GM12878 (cell line): ENCODE data around the gene ETV4. TPM values are rescaled to one million over a fixed set of nuclear protein-coding genes. Genes with fewer than 3 reads are reported as not detected.

ENCODE experiments used
- ATAC-seq: fragments of 200-7000 bp; cut with Tn5 transposase; 3 replicates; pipeline ENCODE4 v1.9.1; 2020; ENCODE audit warnings: mild to moderate bottlenecking, moderate library complexity
- BruUV-seq: library from RNA; stranded (reverse); fragments of 400-500 nt; replicated peaks from 2 replicates; lab custom pipeline; 2021; lab: Mats Ljungman, UMichigan
- CTCF ChIA-PET: fragments of 300-600 bp; sonication (Branson Sonifier 250); formaldehyde crosslinking; extraction: SDS; loops from one replicate; lab custom pipeline; 2021; ENCODE audit warnings: inconsistent platforms; lab: Yijun Ruan, JAX
- POLR2A ChIA-PET: fragments of 350-600 bp; formaldehyde crosslinking; extraction: SDS; loops from one replicate; lab custom pipeline; 2021; ENCODE audit warnings: inconsistent platforms; lab: Charles Lee
- RAD21 ChIA-PET: fragments of 300-600 bp; sonication (Branson Sonifier 250); formaldehyde crosslinking; loops from one replicate; lab custom pipeline; 2023; ENCODE audit warnings: antibody characterized with exemption; ENCODE audit not compliant: unreplicated experiment; lab: Charles Lee
- SMC1A ChIA-PET: fragments of 300-600 bp; sonication (Branson Sonifier 250); formaldehyde crosslinking; loops from one replicate; lab custom pipeline; 2023; ENCODE audit not compliant: unreplicated experiment, uncharacterized antibody; lab: Charles Lee
- DNase-seq: peaks from one replicate; pipeline ENCODE4 v3.0.0-alpha.2; 2011; ENCODE audit warnings: low read depth, low spot score
- FAIRE-seq: peaks from 3 replicates; lab custom pipeline; 2011; peaks lifted over from hg19 to GRCh38; lab: Jason Lieb, UNC
- H2AFZ ChIP-seq: 2 replicates; pipeline ENCODE4 v1.6.0; 2011; ENCODE audit warnings: low read depth, low read length, control low read depth; ENCODE audit not compliant: control insufficient read depth
- H3K27ac ChIP-seq: 2 replicates; pipeline ENCODE4 v1.5.1; 2011; ENCODE audit warnings: control low read depth; ENCODE audit not compliant: control insufficient read depth, insufficient read depth
- H3K27me3 ChIP-seq, 2 experiments: replicated peaks in 1 of 2; 2 replicates each; pipeline versions ENCODE4 v1.6.0 to v1.6.1; 2011; ENCODE audit warnings: low read length in 1 of 2; ENCODE audit not compliant: control insufficient read depth in 2 of 2, insufficient read depth in 2 of 2
- H3K36me3 ChIP-seq, 2 experiments: 2 replicates each; pipeline ENCODE4 v1.5.1; 2011; ENCODE audit warnings: low read length in 1 of 2; ENCODE audit not compliant: control insufficient read depth in 2 of 2, insufficient read depth in 2 of 2
- H3K4me1 ChIP-seq: 2 replicates; pipeline ENCODE4 v1.6.1; 2011; ENCODE audit warnings: mild to moderate bottlenecking, low read length, moderate library complexity, mixed read lengths; ENCODE audit not compliant: control insufficient read depth, insufficient read depth
- H3K4me2 ChIP-seq: 2 replicates; pipeline ENCODE4 v1.6.0; 2011; ENCODE audit warnings: control low read depth; ENCODE audit not compliant: control insufficient read depth, insufficient read depth
- H3K4me3 ChIP-seq: fragments of 200-600 bp; sonication (generic); 2 replicates; pipeline ENCODE4 v1.5.1; 2016
- H3K79me2 ChIP-seq: 2 replicates; pipeline ENCODE4 v1.6.0; 2011; ENCODE audit warnings: low read length; ENCODE audit not compliant: control insufficient read depth, insufficient read depth
- H3K9ac ChIP-seq: 2 replicates; pipeline ENCODE4 v1.8.0; 2011; ENCODE audit warnings: low read length, control low read depth, mixed read lengths; ENCODE audit not compliant: control insufficient read depth, insufficient read depth
- H3K9me3 ChIP-seq: replicated peaks from 3 replicates; pipeline ENCODE4 v1.5.1; 2011; ENCODE audit warnings: mild to moderate bottlenecking, low read length; ENCODE audit not compliant: control insufficient read depth, insufficient read depth
- H4K20me1 ChIP-seq: 2 replicates; pipeline ENCODE4 v1.6.0; 2011; ENCODE audit not compliant: control insufficient read depth, insufficient read depth
- BCL11A ChIP-seq: IDR thresholded peaks from 2 replicates; pipeline ENCODE4 v1.6.1; 2011; ENCODE audit warnings: low read depth, low read length
- BRCA1 ChIP-seq: IDR thresholded peaks from 2 replicates; pipeline ENCODE4 v1.6.1; 2011; ENCODE audit warnings: low read depth, low read length, improper control_type of control experiment
- MEF2B ChIP-seq: fragments of 450-650 bp; IDR thresholded peaks from 2 replicates; pipeline ENCODE4 v1.6.1; 2018; ENCODE audit warnings: mild to moderate bottlenecking, moderate library complexity; ENCODE audit not compliant: partially characterized antibody, poor library complexity, severe bottlenecking
- NR2F1 ChIP-seq: fragments of 450-650 bp; conservative IDR thresholded peaks from 2 replicates; pipeline ENCODE4 v1.6.1; 2017; ENCODE audit warnings: mild to moderate bottlenecking
- POLR2AphosphoS5 ChIP-seq: IDR thresholded peaks from 2 replicates; pipeline ENCODE4 v1.6.1; 2011; ENCODE audit warnings: mild to moderate bottlenecking, low read length, inconsistent platforms
- SMAD1 ChIP-seq: fragments of 450-650 bp; IDR thresholded peaks from 2 replicates; pipeline ENCODE4 v1.6.1; 2018; ENCODE audit warnings: mild to moderate bottlenecking, low read depth; ENCODE audit not compliant: partially characterized antibody
- WGBS: methylation state at CpG from one replicate; pipeline ENCODE4 v1.1.6; 2016; ENCODE audit warnings: low lambda C conversion rate; ENCODE audit not compliant: insufficient replicate concordance, insufficient coverage; ENCODE audit errors: missing lambda C conversion rate; 5-methylcytosine and 5-hydroxymethylcytosine counted together
- in situ Hi-C: fragments of 300-500 bp; cut with MboI; formaldehyde crosslinking; loops from 9 replicates; pipeline ENCODE4 v1.14.3; 2018; ENCODE audit warnings: mixed read lengths
- intact Hi-C: fragments of 100-400 bp; cut with micrococcal nuclease; formaldehyde crosslinking; loops from one replicate; pipeline ENCODE4 v1.14.2; 2022; ENCODE audit not compliant: unreplicated experiment
- polyA plus RNA-seq, 11 experiments: library from polyadenylated mRNA; depleted of rRNA in 4 of 11; unstranded in 6 of 11; stranded (reverse) in 5 of 11; fragments of >200 nt; fragmentation: Nextera tagmentation in 4 of 11; fragmentation: Illumina TruSeq in 1 of 11; extraction: Ambion mirVana in 4 of 11; extraction: Trizol in 1 of 11; gene quantifications; 1 replicate in 1 of 11; 2 replicates in 10 of 11; pipeline versions ENCODE4 v1.2.1 to v1.2.3, GENCODE V29; 2011 to 2016; ENCODE audit warnings: inconsistent platforms in 2 of 11, missing spikeins in 2 of 11, low read depth in 1 of 11
- total RNA-seq, 4 experiments: library from RNA; depleted of rRNA in 3 of 4; stranded (reverse); fragments of >200 nt in 3 of 4; fragmentation: Illumina TruSeq in 1 of 4; extraction: Trizol in 1 of 4; gene quantifications; 2 replicates each; pipeline versions ENCODE4 v1.2.1 to v1.2.3, GENCODE V29; 2013 to 2021

ETV4 gene
- total and polyA plus RNA-seq, 10 of the 15 experiments (the other 5 are each of a cell fraction or from before 2014, with no cell fraction given): 0.19 to 14.5 (median 1.8) TPM

DNA sequence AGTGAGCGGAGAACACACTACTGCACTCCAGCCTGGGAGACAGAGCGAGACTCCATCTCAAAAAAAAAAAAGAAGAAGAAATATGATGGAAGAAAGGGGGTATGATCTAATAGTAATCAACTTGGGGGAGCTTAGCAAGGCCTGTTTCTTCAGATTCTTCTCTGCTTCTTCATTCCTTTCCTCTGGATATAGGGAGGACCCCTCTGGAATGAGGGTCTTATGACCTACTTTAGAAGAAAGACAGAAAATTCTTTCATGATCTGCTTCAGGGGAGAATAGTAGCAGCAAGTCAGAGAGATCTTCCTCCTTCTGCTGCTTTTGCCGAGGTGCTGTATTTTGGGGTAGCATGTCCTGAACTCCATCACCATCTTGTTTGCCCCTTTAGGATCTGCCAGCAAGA, 44.9 kb upstream of the ETV4 start:
- no peaks in the 10 kb centered on the region for H3K36me3 ChIP-seq
- TF ChIP-seq BCL11A: no peak
- TF ChIP-seq POLR2AphosphoS5: no peak
- TF ChIP-seq SMAD1: no peak
- H3K79me2 ChIP-seq: no peaks in the 10 kb centered on the region
- ChIA-PET POLR2A (interaction anchor here (0.7 kb wide), 1 partner anchor 13 kb away, joined by 3 read pairs; no protein-coding TSS in a partner anchor), RAD21 (interaction anchor here (1.7 kb wide), 1 partner anchor 11 kb away, joined by 4 read pairs; no protein-coding TSS in a partner anchor), SMC1A (interaction anchor here (0.9 to 3.1 kb wide), 3 partner anchors 8 to 81 kb away, joined by 3 to 8 read pairs (median 5); no protein-coding TSS in a partner anchor), CTCF (interaction anchor here (1.0 to 1.3 kb wide), 4 partner anchors 14 to 83 kb away, joined by 3 to 6 read pairs (median 4); no protein-coding TSS in a partner anchor)
- ATAC-seq (no peak), FAIRE-seq (no peak), DNase-seq (no peak)
- no peak overlapping the region for H3K4me3 ChIP-seq
- intact Hi-C loops (no loop called here), in situ Hi-C loops (no loop called here)
- H2AFZ ChIP-seq: no peak overlapping the region
- no peaks in the 10 kb centered on the region for H4K20me1 ChIP-seq
- BruUV-seq: no TSS peak
- WGBS: 85% methylated on average over 2 of the region's 3 CpGs
- no peak overlapping the region for H3K27ac ChIP-seq
- H3K9me3 ChIP-seq: no peaks in the 10 kb centered on the region; the same call in 2 of the 3 replicates
- H3K4me1 ChIP-seq: no peaks in the 10 kb centered on the region
- no peaks in the 10 kb centered on the region for H3K27me3 ChIP-seq
- no peak overlapping the region for H3K4me2 ChIP-seq
- no peak overlapping the region for H3K9ac ChIP-seq

DNA sequence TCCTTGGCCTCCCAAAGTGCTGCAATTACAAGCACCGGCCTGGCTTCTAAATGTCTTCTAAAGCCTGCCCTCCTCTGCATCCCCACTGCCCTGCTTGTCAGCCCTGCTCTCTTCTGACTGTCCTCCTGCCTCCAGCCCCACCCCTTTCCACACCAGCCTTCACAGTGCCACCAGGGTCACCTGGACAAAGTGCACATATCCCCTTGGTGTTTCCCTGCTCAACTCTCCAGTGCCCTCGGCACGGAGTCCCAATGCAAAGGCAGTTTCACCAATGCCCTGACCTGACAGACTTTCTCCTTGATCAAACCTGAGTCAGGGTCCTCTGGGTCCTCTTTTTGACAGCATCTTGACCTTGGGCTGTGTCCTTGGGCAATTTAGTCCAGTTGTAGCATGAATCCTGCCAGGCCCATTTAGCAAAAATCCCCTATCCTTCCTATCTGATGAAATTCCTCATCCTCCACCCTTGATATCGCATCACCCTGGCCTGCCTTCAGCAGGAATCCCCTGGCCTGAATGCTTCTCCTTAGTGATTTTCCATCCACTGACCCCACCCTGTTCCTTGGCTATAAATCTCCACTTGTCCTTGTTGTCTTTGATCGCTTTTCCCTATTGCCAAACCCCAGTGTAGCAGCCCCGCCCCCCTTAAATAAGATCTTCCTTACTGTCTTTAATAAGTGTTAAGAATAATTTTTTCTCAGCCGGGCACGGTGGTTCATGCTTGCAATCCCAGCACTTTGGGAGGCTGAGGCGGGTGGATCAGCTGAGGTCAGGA, 42.7 kb upstream of the ETV4 start:
- H3K27ac ChIP-seq: no peak overlapping the region
- TF ChIP-seq NR2F1 (no peak), MEF2B (no peak), BRCA1 (no peak)
- H3K9me3 ChIP-seq: no peaks in the 10 kb centered on the region; the same call in 2 of the 3 replicates
- H3K4me2 ChIP-seq: no peak overlapping the region
- no peaks in the 10 kb centered on the region for H4K20me1 ChIP-seq
- ChIA-PET SMC1A (no interaction called here), POLR2A (no interaction called here), CTCF (interaction anchor here (1.1 kb wide), 1 partner anchor 12 kb away, joined by 4 read pairs; no protein-coding TSS in a partner anchor), RAD21 (no interaction called here)
- DNase-seq (no peak), FAIRE-seq (no peak), ATAC-seq (no peak)
- no peaks in the 10 kb centered on the region for H3K79me2 ChIP-seq
- no peak overlapping the region for H3K4me3 ChIP-seq
- no TSS peak for BruUV-seq
- H2AFZ ChIP-seq: no peak overlapping the region
- no peaks in the 10 kb centered on the region for H3K27me3 ChIP-seq
- intact Hi-C loops: no loop called here
- no peaks in the 10 kb centered on the region for H3K36me3 ChIP-seq
- in situ Hi-C loops: no loop called here
- H3K9ac ChIP-seq: no peak overlapping the region
- WGBS: 80% methylated on average over 9 of the region's 9 CpGs
- H3K4me1 ChIP-seq: no peaks in the 10 kb centered on the region
